ENCODE measurements around the gene MAGI1. TPM values are rescaled to one million over a fixed set of nuclear protein-coding genes. Genes with fewer than 3 reads are reported as not detected.

MAGI1 gene
- polyA plus RNA-seq, 6 donors from 2014 or later, result 0.08 TPM; not detected in 5

DNA sequence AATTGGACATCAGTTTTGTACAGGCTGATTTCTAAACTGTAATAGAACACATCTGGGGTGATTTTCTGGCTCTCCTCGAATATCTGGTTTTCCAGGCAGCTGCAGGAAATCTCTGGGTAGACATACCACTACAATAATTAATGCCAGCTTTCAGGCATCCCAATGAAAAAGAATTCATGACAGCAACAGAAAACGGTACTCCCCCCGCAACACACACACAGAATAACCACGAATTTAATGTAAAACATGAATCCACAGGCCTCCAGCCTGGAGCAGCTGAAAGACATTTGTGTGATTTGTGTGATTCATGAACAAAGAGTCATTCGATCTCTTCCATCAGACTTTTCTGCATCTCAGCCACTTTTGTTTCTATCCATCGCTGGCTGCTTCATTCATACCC lies 262.2 kb downstream of the MAGI1 start:
- Mint-ChIP-seq H3K4me3 (no peak overlapping the region), H3K4me1 (no peaks in the 10 kb centered on the region), H3K36me3 (no peaks in the 10 kb centered on the region), H3K27me3 (peaks cover 0 to 6% (median 0%) of the 10 kb centered on the region in 3 donors), H3K27ac (no peak overlapping the region), H3K9me3 (peaks cover 0 to 4% (median 1%) of the 10 kb centered on the region in 7 donors)
- DNase-seq, result no peak
- no peak for ATAC-seq (ENCODE audit: low read depth in 2 of 2)

DNA sequence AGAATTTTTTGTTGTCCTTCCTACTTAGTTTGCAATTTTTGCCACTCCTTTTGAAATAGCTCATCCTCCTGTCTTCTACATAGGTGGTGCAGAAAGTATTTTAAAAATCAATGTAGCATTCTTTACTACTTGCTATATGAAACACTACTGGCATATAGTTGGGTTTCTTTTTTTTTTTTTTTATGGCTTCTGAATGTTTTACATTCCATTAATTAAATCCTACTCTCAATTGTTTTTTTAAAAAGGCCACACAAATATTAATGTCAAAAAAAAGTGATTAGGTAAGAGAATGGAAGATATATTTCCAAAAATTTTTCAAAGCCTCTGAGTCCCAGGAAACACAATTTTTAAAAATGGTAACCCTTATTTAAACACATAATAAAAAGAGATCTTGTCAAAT lies 262.6 kb downstream of the MAGI1 start:
- Mint-ChIP-seq H3K36me3 (no peaks in the 10 kb centered on the region), H3K27me3 (peaks cover 0 to 6% (median 0%) of the 10 kb centered on the region in 3 donors), H3K4me1 (no peaks in the 10 kb centered on the region), H3K9me3 (peaks cover 0 to 4% (median 1%) of the 10 kb centered on the region in 7 donors), H3K4me3 (no peak overlapping the region), H3K27ac (no peak overlapping the region)
- ATAC-seq (ENCODE audit: low read depth in 2 of 2), result no peak
- no peak for DNase-seq

- no peak overlapping the region for H3K4me3 Mint-ChIP-seq
- ATAC-seq (ENCODE audit: low read depth in 2 of 2), result no peak
- H3K4me1 Mint-ChIP-seq, result no peaks in the 10 kb centered on the region
- no peak overlapping the region for H3K27ac Mint-ChIP-seq
- H3K27me3 Mint-ChIP-seq, result peaks cover 0 to 6% (median 0%) of the 10 kb centered on the region in 3 donors
- H3K9me3 Mint-ChIP-seq, result peaks cover 0 to 4% (median 0%) of the 10 kb centered on the region in 7 donors
- DNase-seq, result no peak
- H3K36me3 Mint-ChIP-seq, result no peaks in the 10 kb centered on the region
Measured at GRCh38 chr3:65772758-65773157, 266.0 kb downstream of the MAGI1 start.

DNA sequence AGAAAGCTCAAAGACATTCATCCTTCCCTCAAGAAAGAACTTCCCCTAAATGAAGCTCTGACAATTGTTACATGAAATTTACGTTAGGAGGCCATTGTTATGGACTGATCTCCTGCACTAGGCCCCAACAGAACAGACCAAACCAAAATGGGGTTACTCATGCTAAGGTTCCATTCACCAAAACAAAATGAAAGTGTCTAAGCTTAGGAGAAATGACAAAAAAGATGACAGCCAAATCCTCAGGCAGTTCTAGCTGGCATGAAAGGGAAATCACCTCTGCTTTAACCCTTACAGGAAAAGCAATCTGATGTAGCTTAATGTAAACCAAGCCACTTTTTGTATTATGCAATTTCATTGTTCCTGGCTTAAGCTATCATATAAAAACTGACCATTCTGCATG lies 271.2 kb downstream of the MAGI1 start:
- Mint-ChIP-seq H3K9me3 (peaks cover 0 to 4% (median 0%) of the 10 kb centered on the region in 7 donors), H3K27me3 (peaks cover 0 to 4% (median 0%) of the 10 kb centered on the region in 3 donors), H3K27ac (no peak overlapping the region), H3K4me3 (no peak overlapping the region), H3K36me3 (no peaks in the 10 kb centered on the region), H3K4me1 (no peaks in the 10 kb centered on the region)
- ATAC-seq (ENCODE audit: low read depth in 2 of 2), result no peak
- DNase-seq, result no peak

- Mint-ChIP-seq H3K27ac (no peak overlapping the region), H3K36me3 (no peaks in the 10 kb centered on the region), H3K27me3 (peaks cover 0 to 9% (median 4%) of the 10 kb centered on the region in 3 donors), H3K4me3 (no peak overlapping the region), H3K9me3 (peaks cover 0 to 8% (median 0%) of the 10 kb centered on the region in 7 donors), H3K4me1 (no peaks in the 10 kb centered on the region)
- no peak for DNase-seq
- no peak for ATAC-seq (ENCODE audit: low read depth in 2 of 2)
Measured at GRCh38 chr3:65762235-65762580, 276.5 kb downstream of the MAGI1 start.

DNA sequence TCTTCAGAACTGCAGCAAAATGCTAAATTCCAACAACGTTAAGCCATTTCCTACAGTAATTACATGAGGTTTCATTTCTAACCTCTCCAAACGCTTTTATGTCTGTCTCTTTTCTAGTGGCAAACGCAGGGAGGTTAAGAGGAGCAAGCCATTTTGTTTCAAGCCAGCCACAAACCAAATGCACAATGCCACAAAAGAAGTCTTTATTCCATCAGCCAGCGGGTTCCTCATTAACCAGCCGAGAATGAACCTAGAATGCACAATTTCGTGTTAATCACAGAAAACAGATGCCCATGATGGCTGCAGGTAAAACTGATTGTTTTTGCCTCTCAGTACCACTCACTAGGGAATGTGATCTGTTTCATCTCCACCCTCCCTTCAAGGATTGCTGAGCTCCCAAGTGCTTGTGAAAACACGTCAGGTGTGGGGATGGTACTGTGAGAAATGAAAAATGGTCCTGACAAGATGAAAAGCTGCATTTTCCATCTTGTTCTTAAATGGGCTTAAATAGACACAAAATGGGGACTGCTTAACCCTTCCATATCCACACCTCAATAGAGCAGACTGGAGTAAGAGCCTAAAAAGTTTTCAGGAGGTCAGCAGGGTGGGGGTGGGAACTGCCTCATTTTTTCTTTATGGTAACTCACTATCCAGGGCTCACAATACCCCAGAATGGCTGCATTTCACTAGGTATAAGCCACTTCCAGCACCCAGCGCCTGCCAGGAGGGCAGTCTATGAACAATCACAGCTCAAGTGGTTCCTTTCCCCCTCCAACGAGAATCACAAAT lies 277.1 kb downstream of the MAGI1 start:
- no peaks in the 10 kb centered on the region for H3K36me3 Mint-ChIP-seq
- H3K4me3 Mint-ChIP-seq, result no peak overlapping the region
- no peaks in the 10 kb centered on the region for H3K4me1 Mint-ChIP-seq
- no peak overlapping the region for H3K27ac Mint-ChIP-seq
- H3K9me3 Mint-ChIP-seq, result peaks cover 0 to 8% (median 0%) of the 10 kb centered on the region in 7 donors
- DNase-seq (no peak), ATAC-seq (ENCODE audit: low read depth in 2 of 2) (no peak)
- peaks cover 0 to 9% (median 4%) of the 10 kb centered on the region in 3 donors for H3K27me3 Mint-ChIP-seq

DNA sequence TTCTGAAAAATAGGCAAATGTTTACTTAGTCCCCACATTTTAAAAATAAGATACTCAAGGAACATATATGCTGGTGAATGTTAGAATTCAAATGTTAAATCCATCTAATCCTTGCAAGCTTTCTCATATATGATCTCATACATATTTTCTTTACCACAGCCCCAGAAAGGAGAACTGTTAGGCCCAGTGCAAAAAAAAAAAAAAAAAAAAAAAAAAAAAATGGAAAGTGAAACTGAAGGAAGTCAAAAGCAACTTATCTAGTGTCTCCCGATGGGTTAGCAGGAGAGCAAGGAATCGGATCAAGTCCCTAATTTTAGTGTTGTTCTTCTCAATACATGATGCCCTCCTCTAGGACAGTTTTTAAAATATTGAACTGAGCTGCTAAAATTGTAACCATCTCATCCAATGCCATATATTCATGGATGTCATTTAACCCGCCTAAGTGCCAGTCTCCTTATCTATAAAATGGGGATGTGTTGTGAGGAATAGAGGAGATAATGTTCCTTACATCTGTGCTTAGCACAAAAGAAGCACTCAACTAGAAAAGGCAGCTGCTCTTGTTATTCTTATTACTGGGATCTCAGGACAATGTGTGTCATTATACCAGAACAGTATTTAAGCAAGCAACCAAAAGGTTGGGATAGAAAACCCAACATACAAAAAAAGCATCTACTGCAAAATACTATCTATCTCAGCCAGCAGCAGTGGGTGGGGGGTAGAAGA lies 279.7 kb downstream of the MAGI1 start:
- no peaks in the 10 kb centered on the region for H3K4me1 Mint-ChIP-seq
- H3K4me3 Mint-ChIP-seq, result no peak overlapping the region
- ATAC-seq (ENCODE audit: low read depth in 2 of 2) (no peak), DNase-seq (no peak)
- H3K27me3 Mint-ChIP-seq, result peaks cover 0 to 9% (median 4%) of the 10 kb centered on the region in 3 donors
- peaks cover 0 to 8% (median 0%) of the 10 kb centered on the region in 7 donors for H3K9me3 Mint-ChIP-seq
- H3K36me3 Mint-ChIP-seq, result no peaks in the 10 kb centered on the region
- no peak overlapping the region for H3K27ac Mint-ChIP-seq

DNA sequence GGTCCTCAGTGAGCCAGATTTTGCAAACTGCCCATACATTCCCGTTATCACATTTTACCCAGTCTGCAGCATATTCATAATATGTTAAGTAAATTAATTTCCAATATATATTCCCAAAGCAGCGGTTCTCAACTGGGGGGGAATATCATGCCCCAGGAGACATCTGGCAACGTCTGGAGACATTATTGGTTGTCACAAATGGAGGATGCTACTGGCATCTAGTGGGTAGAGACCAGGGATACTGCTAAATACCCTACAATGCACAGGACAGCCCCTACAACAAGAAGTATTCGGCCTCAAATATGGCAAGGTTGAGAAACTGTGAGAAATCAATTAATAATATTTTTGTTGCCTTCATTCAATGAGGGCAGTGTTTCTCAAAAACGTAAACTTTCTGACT lies 280.3 kb downstream of the MAGI1 start:
- Mint-ChIP-seq H3K27me3 (peaks cover 0 to 9% (median 4%) of the 10 kb centered on the region in 3 donors), H3K9me3 (peaks cover 0 to 8% (median 0%) of the 10 kb centered on the region in 7 donors), H3K4me3 (no peak overlapping the region), H3K36me3 (no peaks in the 10 kb centered on the region), H3K27ac (no peak overlapping the region), H3K4me1 (no peaks in the 10 kb centered on the region)
- ATAC-seq (ENCODE audit: low read depth in 2 of 2) (no peak), DNase-seq (no peak)

DNA sequence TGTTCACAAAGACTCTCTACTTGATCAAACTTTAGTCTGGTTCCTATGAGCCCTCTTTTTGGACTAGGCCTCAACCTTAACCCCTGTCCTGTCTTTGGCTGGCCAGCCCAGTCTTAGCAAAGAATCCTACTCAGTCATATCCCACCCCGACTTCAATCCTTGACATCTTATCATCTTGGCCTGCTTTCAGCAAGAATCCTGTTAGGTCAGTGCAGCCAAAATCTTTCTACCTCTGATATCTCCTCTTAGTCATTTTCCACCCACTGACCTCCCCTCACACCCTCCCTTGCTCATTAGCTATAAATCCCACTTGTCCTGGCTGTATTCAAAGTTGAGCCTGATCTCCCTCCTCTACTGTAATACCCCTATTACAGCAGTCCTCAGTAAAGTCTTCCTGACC lies 286.1 kb downstream of the MAGI1 start:
- Mint-ChIP-seq H3K9me3 (no peaks in the 10 kb centered on the region), H3K4me1 (no peaks in the 10 kb centered on the region), H3K27me3 (no peaks in the 10 kb centered on the region), H3K4me3 (no peak overlapping the region), H3K36me3 (no peaks in the 10 kb centered on the region), H3K27ac (no peak overlapping the region)
- ATAC-seq (ENCODE audit: low read depth in 2 of 2) (no peak), DNase-seq (no peak)

DNA sequence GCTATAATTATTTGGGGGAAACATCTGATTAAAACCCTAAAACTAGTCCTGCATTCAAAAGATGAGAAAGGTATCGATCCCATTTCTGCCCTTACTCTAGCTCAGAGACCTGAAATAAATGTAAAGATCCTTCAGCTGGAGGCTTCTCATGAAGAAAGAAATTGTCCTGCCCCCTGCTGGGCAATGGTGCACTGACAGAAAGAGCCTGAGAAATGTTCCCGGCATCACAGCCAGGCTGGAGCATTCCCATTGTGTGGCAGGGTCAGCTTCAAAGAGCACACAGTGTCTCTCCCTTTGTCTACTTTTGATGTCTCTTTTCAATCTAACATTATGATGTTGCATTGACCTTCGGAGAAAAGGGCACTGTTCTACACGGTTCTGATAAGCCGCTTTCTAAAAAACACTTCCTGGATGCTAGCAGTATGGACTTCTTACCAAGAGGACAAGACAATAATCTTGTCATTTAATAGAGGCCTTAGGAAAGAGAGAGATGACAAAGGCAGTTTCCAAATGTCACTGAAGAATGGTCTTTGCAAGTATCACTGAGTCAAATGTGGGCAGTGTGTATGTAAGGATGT lies 287.5 kb downstream of the MAGI1 start:
- H3K27ac Mint-ChIP-seq, result no peak overlapping the region
- ATAC-seq (ENCODE audit: low read depth in 2 of 2), result no peak
- H3K36me3 Mint-ChIP-seq, result no peaks in the 10 kb centered on the region
- no peaks in the 10 kb centered on the region for H3K4me1 Mint-ChIP-seq
- no peaks in the 10 kb centered on the region for H3K27me3 Mint-ChIP-seq
- H3K4me3 Mint-ChIP-seq, result no peak overlapping the region
- DNase-seq, result no peak
- no peaks in the 10 kb centered on the region for H3K9me3 Mint-ChIP-seq

- H3K27me3 Mint-ChIP-seq, result no peaks in the 10 kb centered on the region
- no peaks in the 10 kb centered on the region for H3K36me3 Mint-ChIP-seq
- H3K4me1 Mint-ChIP-seq, result no peaks in the 10 kb centered on the region
- no peak overlapping the region for H3K4me3 Mint-ChIP-seq
- H3K27ac Mint-ChIP-seq, result no peak overlapping the region
- ATAC-seq (ENCODE audit: low read depth in 2 of 2), result no peak
- no peaks in the 10 kb centered on the region for H3K9me3 Mint-ChIP-seq
- no peak for DNase-seq
Measured at GRCh38 chr3:65749066-65749465, 289.7 kb downstream of the MAGI1 start.

GRCh38 chr3:65748326-65748725 lies 290.4 kb downstream of the MAGI1 start:
- no peaks in the 10 kb centered on the region for H3K27me3 Mint-ChIP-seq
- H3K27ac Mint-ChIP-seq, result no peak overlapping the region
- H3K36me3 Mint-ChIP-seq, result no peaks in the 10 kb centered on the region
- no peak overlapping the region for H3K4me3 Mint-ChIP-seq
- DNase-seq (no peak), ATAC-seq (ENCODE audit: low read depth in 2 of 2) (no peak)
- no peaks in the 10 kb centered on the region for H3K9me3 Mint-ChIP-seq
- no peaks in the 10 kb centered on the region for H3K4me1 Mint-ChIP-seq

DNA sequence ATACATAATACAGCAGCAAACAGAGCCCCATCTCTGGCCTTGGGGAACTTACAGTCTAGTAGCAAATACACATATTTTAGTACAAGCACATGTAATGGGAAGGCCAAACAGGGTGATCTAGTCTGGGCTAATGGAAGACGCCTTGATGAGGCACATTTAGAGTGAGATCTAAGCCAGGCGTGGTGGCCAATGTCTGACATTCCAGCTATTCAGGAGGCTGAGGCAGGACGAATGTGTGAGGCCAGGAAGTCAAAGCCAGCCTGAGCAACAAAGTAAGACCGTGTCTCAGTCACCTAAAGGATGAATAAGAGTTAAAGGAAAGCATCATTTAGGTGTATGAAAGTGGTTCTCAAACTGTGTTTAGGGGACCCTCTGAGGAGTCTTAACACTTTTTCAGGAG lies 291.9 kb downstream of the MAGI1 start:
- no peak overlapping the region for H3K27ac Mint-ChIP-seq
- H3K4me1 Mint-ChIP-seq, result no peaks in the 10 kb centered on the region
- no peaks in the 10 kb centered on the region for H3K27me3 Mint-ChIP-seq
- H3K4me3 Mint-ChIP-seq, result no peak overlapping the region
- no peaks in the 10 kb centered on the region for H3K9me3 Mint-ChIP-seq
- ATAC-seq (ENCODE audit: low read depth in 2 of 2) (no peak), DNase-seq (no peak)
- H3K36me3 Mint-ChIP-seq, result no peaks in the 10 kb centered on the region

- Mint-ChIP-seq H3K27ac (no peak overlapping the region), H3K9me3 (no peaks in the 10 kb centered on the region), H3K27me3 (no peaks in the 10 kb centered on the region), H3K4me3 (no peak overlapping the region), H3K4me1 (no peaks in the 10 kb centered on the region), H3K36me3 (no peaks in the 10 kb centered on the region)
- DNase-seq (no peak), ATAC-seq (ENCODE audit: low read depth in 2 of 2) (no peak)
Measured at GRCh38 chr3:65745306-65745705, 293.4 kb downstream of the MAGI1 start.
